IPS-18c (cell line): Measurements from ENCODE around the gene DHRS2.
"Not testable (repeated sequence)": the region's sequence is repeated elsewhere in the genome, so short reads cannot be mapped to it uniquely, and the experiment has no call there.

Source experiments
- H3K4me3 ChIP-seq: 2 replicates; pipeline ENCODE4 v1.7.0; 2013; ENCODE audit warnings: low read depth, mild to moderate bottlenecking, low read length, moderate library complexity; ENCODE audit not compliant: insufficient read depth
- H3K9me3 ChIP-seq: one replicate; pipeline ENCODE4 v1.6.1; 2013; ENCODE audit warnings: mild to moderate bottlenecking, low read length, moderate library complexity; ENCODE audit not compliant: control insufficient read depth, insufficient read depth

The DHRS2 gene, protein sequence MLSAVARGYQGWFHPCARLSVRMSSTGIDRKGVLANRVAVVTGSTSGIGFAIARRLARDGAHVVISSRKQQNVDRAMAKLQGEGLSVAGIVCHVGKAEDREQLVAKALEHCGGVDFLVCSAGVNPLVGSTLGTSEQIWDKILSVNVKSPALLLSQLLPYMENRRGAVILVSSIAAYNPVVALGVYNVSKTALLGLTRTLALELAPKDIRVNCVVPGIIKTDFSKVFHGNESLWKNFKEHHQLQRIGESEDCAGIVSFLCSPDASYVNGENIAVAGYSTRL

DNA sequence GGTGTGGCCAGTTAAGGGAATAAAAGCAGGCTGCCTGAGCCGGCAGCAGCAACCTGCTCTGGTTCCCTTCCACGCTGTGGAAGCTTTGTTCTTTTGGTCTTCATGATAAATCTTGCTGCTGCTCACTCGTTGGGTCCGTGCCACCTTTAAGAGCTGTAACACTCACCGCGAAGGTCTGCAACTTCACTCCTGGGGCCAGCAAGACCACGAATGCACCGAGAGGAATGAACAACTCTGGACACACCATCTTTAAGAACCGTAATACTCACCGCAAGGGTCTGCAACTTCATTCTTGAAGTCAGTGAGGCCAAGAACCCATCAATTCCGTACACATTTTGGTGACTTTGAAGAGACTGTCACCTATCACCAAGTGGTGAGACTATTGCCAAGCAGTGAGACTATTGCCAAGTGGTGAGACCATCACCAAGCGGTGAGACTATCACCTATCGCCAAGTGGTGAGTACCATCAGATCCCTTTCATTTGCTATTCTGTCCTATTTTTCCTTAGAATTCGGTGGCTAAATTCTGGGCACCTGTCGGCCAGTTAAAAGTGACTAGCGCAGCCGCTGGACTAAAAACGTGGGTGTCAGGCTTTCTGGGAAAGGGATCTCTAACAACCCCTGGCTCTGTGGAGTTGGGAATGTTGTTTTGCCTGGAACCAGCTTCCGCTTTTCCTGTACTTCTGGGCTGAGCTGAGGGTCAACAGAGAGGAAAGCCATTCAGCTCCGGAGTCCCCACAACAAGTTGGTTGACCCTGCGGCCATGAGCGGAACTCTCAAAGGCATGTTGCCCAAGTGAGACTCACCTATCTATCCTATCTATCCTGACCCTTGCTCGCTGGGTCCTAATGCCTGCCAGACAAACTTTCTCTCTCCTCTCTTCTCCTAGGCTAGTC lies at the start of gene DHRS2:
DHRS2 (plus strand) TSS at position 48 of the 895 bp plus-strand sequence. CDS start 2,501 bp downstream, outside the sequence.
- H3K9me3 ChIP-seq, result no peaks in the 10 kb centered on the region
- no peak within 1 kb of the TSS for H3K4me3 ChIP-seq

DNA sequence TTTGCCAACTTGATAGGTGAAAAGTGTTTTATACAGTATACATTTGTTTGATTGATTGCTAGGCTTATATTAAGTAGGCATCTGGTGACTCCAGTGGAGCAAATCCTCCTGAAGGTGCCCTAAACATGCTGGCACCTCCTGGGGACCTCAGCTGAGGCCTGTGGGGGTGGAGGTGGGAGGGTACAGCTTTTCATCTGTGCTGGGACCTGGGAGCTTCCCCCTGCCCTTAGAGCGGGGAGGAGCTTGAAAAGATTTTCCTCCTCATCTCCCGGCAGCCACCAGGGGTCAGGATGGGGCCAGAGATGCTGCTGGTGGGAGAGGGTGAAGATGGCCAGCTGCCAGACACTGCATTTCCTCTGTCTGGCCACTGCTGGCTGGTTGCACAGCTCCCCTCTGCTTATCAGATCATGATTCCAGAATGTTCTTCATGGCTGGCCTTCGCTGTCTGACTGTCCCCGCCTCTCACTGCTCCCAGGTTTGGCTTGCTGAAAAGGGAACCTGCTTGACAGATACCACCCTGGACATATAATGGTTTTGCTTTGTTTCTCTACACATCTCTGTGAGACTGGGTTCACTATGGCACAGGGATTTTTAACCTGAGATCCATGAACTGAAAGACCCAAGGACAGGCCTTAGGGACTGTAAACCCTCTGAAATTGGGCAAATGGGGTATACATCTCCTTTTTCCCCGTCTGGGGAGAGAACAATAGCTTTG lies 47.1 kb upstream of the DHRS2 start:
- no peaks in the 10 kb centered on the region for H3K9me3 ChIP-seq
- H3K4me3 ChIP-seq, result no peak overlapping the region

DNA sequence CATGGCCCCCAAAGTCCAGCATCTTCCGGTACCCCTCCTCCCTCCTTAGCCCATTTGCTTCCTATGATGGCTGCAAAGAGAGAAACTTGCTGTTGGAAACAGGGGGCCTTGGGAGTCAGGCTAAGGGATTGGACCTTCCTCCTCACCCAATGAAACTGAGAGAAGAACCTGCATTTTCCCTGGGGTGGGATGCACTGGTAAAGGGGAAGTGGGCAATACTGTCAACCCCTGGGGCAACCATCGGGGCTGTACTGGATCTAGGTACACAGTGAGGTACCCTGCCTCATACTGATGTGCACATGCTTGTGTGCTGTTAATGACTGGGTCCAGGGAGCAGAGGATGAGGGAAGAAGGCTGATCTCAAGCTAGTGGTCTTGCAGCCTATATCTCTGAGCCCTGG lies 46.6 kb upstream of the DHRS2 start:
- Histone ChIP-seq H3K9me3 (no peaks in the 10 kb centered on the region), H3K4me3 (no peak overlapping the region)

DNA sequence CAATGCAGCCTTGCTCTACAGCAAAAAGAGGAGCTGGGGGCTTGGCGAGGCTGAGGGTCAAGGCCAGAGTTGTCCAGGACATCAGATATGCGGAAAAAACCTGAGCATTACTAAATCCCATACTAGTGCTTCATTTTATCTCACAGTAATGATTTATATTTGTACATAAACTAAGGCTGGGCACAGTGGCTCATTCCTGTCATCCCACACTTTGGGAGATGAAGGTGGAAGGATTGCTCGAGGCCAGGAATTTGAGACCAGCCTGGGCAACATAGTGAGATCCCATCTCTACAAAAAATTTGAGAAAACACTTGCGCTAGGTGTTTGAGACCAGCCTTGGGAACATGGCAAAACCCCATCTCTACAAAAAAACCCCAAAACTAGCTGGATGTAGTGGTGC lies 46.0 kb upstream of the DHRS2 start:
- no peak overlapping the region for H3K4me3 ChIP-seq

DNA sequence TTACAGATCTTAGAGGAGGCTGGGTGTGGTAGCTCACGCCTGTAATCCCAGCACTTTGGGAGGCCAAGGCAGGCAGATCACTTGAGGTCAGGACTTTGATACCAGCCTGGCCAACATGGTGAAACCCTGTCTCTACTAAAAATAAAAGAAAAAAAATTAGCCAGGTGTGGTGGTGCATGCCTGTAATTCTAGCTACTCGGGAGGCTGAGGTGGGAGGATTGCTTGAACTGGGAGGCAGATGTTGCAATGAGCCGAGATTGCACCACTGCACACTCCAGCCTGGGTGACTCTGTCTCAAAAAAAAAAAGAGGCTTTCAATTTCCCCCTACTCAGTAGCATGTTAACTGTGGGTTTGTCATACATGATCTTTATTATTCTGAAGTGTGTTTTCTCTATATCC lies 42.0 kb upstream of the DHRS2 start:
- not testable (repeated sequence) for H3K4me3 ChIP-seq, H3K9me3 ChIP-seq

More for the DNA sequence above, 46.0 kb upstream of the DHRS2 start:
- no peaks in the 10 kb centered on the region for H3K9me3 ChIP-seq

DNA sequence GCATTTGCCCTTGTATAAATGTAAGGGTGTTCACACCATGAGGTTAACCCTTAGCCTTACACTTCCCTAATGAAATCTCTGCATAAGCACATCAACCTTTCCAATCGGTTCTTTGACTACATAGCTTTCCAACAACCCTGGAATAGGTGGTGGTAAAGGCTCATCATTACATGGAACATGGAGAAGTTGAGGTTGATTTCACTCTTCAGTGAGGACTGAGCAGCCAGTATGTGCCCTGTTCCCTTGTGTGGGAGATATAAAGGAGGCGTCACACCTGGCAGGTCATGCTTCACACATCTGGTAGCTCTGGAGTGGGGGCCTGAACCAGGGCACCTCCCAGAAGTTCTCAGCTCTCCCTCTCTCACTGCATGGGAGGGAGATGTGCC lies 35.8 kb upstream of the DHRS2 start:
- H3K9me3 ChIP-seq, result no peaks in the 10 kb centered on the region
- no peak overlapping the region for H3K4me3 ChIP-seq

DNA sequence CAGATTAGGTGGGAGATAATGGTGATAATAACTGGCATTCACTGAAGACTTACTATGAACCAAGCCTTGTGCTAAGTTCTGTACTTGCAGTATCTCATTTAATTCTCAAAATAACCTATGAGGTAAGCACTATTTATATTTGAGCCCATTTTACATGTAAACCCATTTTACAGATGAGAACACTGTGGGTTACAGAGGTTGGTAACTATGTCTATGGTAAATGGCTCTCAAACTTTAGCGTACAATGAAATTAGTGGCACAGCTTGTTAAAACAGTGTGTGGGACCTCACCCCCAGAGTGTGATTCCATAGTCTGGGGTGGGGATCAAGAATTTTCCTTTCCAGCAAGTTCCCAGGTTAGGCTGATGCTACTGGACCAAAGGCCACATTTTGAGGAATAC lies 35.4 kb upstream of the DHRS2 start:
- Histone ChIP-seq H3K9me3 (no peaks in the 10 kb centered on the region), H3K4me3 (no peak overlapping the region)

DNA sequence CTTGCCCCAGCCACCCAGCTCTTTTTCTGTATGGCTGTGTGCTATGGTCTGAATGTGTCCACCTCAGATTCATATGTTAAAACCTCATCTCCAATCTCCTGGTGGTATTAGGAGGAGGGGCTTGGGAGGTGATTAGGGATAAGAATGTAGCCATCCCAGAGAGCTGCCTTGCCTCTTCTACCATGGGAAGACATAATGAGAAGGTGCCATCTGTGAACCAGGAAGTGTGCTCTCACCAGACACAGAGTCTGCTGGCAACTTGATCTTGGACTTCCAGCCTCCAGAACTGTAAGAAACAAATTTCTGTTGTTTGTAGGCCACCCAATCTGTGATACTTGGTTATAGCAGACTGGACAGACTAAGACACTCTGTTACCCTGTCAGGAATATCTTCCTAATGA lies 34.7 kb upstream of the DHRS2 start:
- no peaks in the 10 kb centered on the region for H3K9me3 ChIP-seq
- H3K4me3 ChIP-seq, result no peak overlapping the region

DNA sequence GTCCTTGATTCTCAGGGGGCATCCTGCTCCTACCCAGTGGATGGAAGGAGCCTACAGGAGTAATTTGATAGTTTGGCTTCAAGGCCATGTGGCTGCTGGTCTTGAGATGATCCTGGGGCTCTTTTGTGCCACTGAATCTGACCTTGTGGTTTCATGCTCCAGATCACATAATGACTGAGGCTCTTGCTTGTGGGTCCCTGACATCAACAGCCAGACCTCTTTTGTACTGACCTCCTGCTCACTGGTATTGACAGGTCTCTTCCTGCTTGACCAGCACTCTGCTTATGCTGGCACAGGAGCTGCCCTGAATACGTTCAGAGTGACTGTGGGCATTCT lies 34.4 kb upstream of the DHRS2 start:
- H3K4me3 ChIP-seq, result no peak overlapping the region
- H3K9me3 ChIP-seq, result no peaks in the 10 kb centered on the region

DNA sequence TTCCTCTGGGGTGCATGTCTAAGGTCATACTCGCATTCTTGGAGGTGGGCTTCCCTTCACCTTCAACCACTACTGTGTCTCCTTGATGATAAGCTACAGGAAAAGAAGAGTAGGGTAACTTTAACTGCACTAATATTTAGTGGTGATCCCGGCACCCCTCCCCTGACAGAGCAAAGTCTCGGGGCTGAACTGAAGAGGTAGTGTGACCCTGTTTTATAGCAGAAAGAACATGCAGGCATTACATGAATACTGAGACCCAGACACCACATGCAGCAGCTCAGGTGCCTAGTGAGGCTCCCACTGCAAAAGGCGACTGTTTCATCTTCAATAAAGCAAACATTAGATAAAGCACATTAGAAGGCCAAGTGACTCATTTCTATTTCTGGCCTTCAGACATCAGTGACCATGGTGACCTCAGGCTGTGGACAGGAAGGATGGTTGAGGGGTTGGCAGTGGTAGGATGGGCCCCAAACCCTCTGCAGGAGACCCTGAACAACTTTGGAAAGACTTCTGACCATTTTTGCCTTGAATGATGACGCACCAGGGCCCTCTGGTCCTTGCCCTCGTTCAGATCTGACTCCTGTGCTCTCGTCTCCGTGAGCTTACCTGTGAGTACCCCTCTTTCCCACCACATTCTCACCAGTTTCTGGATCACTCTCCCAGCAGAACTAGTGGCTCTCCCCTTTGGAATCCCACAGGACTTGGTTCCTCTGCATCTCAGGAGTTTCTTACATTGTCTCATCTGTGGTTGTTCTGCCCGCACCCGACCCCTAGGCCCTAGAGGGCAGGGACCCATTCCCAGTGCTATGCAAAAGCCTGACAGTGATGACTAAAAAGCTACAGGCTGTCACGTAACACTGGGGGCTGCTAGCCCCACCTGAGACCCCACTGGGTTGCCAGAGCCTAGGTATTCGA lies 33.7 kb upstream of the DHRS2 start:
- Histone ChIP-seq H3K4me3 (no peak overlapping the region), H3K9me3 (no peaks in the 10 kb centered on the region)

DNA sequence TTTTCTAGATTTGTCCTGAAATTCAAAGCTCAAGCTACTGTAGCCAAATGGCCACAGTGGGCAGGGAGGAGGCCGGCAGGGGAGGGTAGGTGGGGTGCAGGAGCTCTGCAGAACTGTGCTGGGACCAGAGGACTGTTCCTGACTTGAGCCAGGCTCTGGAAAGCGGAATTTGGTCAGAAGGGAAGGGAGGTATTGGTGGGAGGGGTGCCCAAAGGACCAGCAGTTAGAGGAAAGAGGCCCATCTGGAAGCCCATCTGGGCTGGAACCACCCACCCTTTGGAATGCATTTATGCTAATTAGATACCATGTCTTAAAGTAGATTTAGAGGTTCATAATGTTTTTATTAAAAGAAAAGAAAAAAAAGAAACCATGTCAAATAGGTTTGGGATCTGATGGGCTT lies 33.1 kb upstream of the DHRS2 start:
- H3K9me3 ChIP-seq, result no peaks in the 10 kb centered on the region

DNA sequence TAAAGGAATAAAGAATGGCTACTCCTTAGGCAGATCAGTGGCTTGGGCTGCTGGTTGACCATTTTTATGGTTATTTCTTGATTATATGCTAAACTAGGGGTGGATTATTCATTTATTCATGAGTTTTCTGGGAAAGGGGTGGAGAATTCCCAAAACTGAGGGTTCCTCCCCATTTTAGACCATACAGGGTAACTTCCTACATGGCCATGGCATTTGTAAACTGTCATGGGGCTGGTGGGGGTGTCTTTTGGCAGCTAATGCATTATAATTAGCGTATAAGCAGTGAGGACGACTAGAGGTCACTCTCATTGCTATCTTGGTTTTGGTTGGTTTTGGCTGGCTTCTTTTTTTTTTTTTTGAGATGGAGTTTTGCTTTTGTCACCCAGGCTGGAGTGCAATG lies 32.0 kb upstream of the DHRS2 start:
- Histone ChIP-seq H3K4me3 (no peak overlapping the region), H3K9me3 (no peaks in the 10 kb centered on the region)

More for the DNA sequence above, 33.1 kb upstream of the DHRS2 start:
- no peak overlapping the region for H3K4me3 ChIP-seq

DNA sequence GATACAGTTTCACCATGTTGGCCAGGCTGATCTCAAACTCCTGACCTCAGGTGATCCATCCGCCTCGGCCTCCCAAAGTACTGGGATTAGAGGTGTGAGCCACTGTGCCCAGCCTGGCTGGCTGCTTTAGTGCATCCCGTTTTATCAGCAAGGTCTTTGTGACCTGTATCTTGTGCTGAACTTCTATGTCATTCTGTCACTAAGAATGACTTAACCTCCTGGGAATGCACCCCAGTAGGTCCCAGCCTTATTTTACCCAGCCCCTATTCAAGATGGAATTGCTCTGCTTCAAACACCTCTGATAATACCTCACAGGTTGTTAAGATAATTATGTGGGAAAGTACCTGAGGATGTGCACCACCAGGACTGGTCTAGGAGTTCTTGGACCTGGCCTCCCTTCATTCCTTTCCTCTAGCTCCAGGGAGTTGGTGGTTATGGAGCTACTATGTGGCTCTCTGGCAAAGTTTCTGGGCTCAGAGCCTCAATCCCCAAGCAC lies 31.4 kb upstream of the DHRS2 start:
- Histone ChIP-seq H3K9me3 (no peaks in the 10 kb centered on the region), H3K4me3 (no peak overlapping the region)

DNA sequence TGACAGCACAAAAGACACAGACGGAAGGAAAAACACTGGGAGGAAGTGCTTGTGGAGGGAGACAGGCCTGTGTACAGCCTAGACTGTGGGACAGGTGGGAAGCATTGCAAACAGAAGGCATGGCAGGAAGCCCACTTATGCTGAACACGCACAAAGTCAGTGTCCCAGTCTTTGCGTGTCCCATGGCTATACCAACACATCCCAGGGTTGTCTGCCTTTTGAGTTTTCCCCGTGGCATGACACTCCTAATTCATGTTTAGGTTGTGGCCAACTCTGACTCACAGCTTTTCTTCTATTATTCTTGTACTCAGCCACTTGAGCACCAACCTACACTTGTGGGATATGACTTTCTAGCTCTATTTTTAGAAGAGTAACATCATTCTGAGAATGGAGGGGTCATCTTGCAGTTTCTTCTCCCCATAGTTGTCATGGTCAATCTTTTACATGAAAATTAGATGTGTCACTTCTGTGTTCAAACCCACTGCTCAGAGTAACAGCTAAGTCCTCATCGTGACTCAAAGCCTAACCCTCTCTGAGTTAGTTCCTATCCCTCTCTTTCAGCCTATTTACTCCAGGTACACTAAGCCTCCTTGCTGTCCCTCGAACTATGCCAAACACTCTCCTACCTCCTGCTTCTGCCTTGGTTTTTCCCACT lies 30.1 kb upstream of the DHRS2 start:
- H3K9me3 ChIP-seq, result no peaks in the 10 kb centered on the region

DNA sequence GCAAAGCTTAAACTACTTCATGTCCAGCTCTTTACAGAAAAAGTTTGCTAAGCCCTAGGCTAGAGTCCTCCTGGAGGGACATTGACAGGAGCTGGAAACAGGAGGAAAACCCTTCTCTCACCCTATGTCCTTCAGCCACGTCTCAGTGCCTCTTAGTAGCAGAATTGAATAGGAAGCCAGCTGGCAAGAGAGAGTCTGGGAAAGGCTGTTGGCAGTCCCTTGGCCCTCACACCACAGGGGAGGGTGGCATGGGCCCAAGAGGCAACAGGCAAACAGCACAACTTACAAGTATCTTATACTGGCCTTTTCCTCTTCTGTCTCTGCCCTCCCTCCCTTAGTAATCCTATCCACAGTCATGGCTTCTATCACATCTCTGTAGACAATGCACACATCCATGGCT lies 27.7 kb upstream of the DHRS2 start:
- Histone ChIP-seq H3K9me3 (no peaks in the 10 kb centered on the region), H3K4me3 (no peak overlapping the region)

More for the DNA sequence above, 30.1 kb upstream of the DHRS2 start:
- no peak overlapping the region for H3K4me3 ChIP-seq

DNA sequence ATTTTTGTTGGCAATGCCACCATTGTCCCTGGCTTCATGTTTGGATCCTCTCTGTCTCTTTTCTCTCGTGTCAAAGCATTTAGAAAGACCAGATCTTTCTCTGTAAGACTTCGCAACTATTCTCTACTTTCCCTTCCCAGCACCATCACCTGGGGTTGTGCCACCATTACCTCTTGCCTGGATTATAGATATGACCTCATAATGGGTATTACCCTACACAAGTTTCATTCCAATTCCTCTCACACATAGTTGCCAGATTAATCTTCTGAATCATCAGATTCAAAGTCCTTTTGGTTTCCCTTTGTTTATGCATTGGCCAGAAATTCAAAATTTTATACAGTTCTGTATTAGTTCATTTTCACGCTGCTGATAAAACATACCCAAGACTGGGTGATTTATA lies 27.2 kb upstream of the DHRS2 start:
- H3K9me3 ChIP-seq, result no peaks in the 10 kb centered on the region
- no peak overlapping the region for H3K4me3 ChIP-seq
